ENCODE measurements around the gene DBI.

DBI gene

DNA sequence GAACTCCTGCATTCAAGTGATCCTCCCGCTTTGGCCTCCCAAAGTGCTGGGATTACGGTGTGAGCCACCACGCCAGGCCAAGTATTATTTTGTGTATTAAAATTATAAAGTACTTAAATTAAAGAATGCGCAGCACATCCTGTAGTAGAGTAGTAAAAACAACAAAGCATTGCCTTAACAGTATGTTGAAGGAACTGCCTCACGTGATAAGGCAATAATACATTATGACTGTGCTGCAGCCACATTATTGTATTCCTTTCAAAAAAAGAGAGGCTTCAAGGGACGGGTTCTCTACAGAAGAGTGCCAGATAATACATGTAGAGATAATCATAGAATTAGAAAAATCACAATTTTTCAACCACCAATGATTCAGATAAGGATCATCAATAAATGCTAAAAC is 33.8 kb upstream of the DBI start:
- H3K27ac ChIP-seq: no peak overlapping the region

DNA sequence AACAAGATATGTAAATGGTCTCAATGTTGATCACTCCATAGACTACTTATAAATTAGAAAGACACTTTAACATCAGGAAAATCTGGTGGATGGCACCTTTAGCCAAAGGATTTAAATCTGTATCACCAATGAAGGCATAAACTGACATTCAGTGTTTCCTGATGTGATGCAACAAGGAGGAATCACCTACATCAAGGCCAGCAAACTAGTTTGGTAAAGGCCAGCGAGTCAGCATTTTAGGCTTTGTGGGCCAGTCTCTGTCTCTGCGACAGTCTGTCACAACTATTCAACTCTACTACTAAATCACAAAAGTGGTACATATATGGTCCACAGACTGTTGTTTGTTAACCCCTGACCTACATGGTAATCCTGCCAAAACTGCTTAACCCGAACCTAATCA is 33.4 kb upstream of the DBI start:
- no peak overlapping the region for H3K27ac ChIP-seq
- TF ChIP-seq, protein P1, sequence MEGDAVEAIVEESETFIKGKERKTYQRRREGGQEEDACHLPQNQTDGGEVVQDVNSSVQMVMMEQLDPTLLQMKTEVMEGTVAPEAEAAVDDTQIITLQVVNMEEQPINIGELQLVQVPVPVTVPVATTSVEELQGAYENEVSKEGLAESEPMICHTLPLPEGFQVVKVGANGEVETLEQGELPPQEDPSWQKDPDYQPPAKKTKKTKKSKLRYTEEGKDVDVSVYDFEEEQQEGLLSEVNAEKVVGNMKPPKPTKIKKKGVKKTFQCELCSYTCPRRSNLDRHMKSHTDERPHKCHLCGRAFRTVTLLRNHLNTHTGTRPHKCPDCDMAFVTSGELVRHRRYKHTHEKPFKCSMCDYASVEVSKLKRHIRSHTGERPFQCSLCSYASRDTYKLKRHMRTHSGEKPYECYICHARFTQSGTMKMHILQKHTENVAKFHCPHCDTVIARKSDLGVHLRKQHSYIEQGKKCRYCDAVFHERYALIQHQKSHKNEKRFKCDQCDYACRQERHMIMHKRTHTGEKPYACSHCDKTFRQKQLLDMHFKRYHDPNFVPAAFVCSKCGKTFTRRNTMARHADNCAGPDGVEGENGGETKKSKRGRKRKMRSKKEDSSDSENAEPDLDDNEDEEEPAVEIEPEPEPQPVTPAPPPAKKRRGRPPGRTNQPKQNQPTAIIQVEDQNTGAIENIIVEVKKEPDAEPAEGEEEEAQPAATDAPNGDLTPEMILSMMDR (conservative IDR thresholded peaks at IDR 0.05): no peak
- TF ChIP-seq ZFX (IDR thresholded peaks at IDR 0.05): no peak

More for the DNA sequence above, 33.8 kb upstream of the DBI start:
- TF ChIP-seq, protein P1 (conservative IDR thresholded peaks at IDR 0.05): no peak
- TF ChIP-seq ZFX (IDR thresholded peaks at IDR 0.05): no peak

DNA sequence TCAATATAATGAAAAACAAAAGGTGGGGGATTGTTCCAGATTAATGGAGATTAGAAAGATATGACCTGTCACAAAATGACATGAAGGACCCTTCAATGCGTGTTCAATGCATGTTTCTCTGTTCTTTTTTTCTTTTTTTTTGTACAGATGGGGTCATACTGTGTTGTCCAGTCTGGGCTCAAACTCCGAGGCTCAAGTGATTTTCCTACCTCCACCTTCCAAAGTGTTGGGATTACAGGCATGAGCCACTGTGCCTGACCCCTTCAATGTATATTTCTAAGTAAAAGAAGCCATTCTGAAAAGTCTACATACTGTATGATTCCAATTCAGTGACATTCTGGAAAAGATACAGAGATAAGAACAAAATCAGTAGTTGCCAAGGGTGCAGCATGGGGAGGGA is 32.9 kb upstream of the DBI start:
- H3K27ac ChIP-seq: no peak overlapping the region
- no peak for TF ChIP-seq ZFX (IDR thresholded peaks at IDR 0.05)
- TF ChIP-seq, protein P1 (conservative IDR thresholded peaks at IDR 0.05): no peak

DNA sequence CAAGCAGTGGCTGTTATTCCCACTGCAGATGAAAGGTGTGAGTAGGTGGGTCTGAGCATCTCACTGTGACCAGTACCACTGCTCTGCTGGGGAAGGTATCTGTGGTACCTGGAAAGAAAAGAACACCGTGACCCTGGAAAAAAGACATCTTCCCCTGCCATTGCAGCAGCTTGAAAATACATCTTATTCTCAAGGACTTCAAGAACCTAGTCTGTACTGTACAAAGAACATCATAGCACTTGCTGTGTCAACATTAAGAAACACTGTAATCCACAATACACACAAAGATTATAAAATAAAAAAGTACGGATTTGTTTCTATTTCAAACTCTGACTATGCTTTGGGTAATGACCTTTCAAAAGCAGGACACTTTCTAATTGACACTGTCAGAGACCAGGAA is 29.0 kb upstream of the DBI start:
- peak overlapping the region; percentile 61; the same call in 1 of the 2 replicates for H3K27ac ChIP-seq
- TF ChIP-seq, protein P1 (conservative IDR thresholded peaks at IDR 0.05): no peak
- no peak for TF ChIP-seq ZFX (IDR thresholded peaks at IDR 0.05)

DNA sequence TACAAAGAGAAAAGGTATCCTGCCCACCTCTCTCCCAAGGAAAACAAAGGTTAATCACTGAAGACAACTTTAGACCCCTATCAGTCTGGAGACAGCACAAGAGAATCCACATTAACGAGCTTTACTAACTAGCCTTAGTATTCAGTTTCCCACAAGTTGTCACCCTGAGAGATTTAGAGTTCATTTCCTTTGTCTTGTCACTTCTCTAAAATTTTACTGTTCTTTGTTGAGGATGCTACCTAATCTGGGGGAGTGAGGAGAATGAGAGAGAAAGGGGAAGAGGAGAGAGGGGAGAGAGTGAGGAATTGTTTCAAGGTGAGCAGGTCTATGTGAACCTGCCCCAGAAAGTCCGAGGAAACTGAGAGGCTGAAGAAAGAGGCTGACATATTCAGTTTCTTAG is 28.5 kb upstream of the DBI start:
- H3K27ac ChIP-seq: peak overlapping the region; percentile 59; the same call in 1 of the 2 replicates
- TF ChIP-seq, protein P1 (conservative IDR thresholded peaks at IDR 0.05): no peak
- TF ChIP-seq ZFX (IDR thresholded peaks at IDR 0.05): no peak

DNA sequence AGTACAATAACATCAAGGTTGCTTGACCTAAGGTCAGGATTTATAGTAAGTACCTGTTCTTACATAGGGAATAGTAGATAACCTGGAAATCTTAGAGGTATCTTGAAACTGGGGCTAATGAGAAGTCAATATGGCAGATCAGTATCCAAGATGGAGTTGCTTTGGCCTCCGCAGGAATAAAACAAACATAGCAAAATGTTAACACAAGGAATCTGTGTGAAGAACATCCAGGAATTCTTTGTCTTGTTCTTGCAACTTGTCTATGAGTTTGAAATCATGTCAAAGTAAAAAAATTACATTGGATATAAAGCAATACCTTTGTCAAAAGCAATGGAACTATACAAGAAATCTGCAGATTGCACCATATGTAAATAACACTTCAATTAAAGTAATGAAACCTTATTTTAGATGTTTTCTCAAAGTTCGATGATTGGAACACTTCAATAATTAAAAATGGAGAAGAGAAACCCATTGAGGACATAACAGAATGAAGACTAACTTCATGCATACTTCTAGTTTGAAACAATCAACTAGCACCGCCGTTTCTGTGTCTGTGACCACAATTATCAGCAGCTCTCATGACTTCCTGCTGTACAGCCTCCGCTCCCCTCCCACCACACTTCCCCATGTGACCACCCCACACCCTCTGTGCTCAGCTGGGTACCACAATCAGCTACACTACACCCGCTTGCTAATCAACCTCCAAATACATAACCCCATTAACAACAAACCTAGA is 27.8 kb upstream of the DBI start:
- H3K27ac ChIP-seq: peak overlapping the region; percentile 59; the same call in 1 of the 2 replicates
- TF ChIP-seq ZFX (IDR thresholded peaks at IDR 0.05): no peak
- TF ChIP-seq, protein P1 (conservative IDR thresholded peaks at IDR 0.05): no peak

DNA sequence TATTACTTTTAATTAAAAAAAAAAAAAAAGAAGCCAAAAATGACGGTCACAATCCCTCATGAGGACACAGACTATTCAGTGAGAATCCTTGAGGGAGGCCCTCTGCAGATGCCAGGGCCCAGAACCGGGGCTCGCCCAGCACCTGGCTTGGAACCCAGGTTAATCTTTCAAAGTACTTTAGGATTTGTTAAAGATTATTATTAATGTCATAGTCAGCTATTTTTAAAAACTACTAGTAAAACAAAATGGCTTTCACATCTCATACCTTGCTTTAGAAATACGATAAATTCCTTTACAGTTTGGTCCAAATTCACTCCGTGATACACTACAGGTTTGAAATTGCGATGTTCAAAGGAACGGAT is 27.2 kb upstream of the DBI start:
- H3K27ac ChIP-seq: no peak overlapping the region
- TF ChIP-seq, protein P1 (conservative IDR thresholded peaks at IDR 0.05): no peak
- TF ChIP-seq ZFX (IDR thresholded peaks at IDR 0.05): no peak
